Activated CD8-positive, alpha-beta memory T cell treated with anti-CD3 and anti-CD28 coated beads, Interleukin-2, amount 50 U/mL, for 4 hours (primary cell): ENCODE measurements around the gene DDX4.
"Not testable (repeated sequence)": the region's sequence is repeated elsewhere in the genome, so short reads cannot be mapped to it uniquely, and the experiment has no call there.

Experiments
- DNase-seq: peaks from one replicate; pipeline ENCODE4 v3.0.0-alpha.2; 2020

DDX4 gene

GRCh38 chr5:55731848-55732247 lies 6.0 kb upstream of the DDX4 start:
- no peak for DNase-seq

GRCh38 chr5:55732585-55732984 lies 5.3 kb upstream of the DDX4 start:
- no peak for DNase-seq

DNA sequence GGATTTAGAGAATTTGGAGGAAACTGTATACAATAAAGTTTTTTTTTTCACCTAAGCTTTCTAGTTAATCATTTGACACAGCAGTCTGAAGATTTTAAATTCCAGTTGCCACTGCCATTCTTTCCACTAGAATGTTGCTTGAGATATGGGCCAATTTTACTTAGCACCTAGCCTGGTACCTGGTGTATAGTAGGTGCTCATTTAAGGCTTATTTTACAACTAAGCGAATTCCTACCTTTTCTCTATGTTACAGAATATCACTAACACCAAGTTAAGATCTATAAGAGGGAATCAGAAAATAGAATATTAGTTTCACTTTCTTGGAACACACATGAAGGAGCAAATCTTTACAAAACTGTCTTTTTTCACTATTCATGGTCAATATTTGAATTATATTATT lies 3.2 kb upstream of the DDX4 start:
- DNase-seq: no peak

DNA sequence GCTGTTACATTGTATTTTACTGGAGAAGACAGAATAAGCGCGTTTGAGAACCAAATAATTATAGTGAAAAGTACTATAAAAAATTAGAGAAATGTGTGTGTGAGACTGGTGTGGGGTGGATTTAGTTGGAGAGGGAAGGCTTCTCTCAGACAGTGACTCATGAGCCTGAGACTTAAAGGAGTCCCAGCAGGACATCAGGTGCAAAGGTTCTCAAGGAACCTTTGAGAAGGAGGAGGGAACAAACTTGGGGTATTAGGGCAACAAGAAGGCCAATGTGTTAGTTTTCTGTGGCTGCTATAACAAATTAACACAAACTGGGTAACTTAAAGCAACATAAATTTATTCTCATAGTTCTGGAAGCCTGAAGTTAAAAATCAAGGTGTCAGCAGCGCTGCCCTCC lies 4.9 kb downstream of the DDX4 start:
- no peak for DNase-seq

- DNase-seq: no peak
These were observed 10.0 kb downstream of the DDX4 start for GRCh38 chr5:55747778-55748318.

DNA sequence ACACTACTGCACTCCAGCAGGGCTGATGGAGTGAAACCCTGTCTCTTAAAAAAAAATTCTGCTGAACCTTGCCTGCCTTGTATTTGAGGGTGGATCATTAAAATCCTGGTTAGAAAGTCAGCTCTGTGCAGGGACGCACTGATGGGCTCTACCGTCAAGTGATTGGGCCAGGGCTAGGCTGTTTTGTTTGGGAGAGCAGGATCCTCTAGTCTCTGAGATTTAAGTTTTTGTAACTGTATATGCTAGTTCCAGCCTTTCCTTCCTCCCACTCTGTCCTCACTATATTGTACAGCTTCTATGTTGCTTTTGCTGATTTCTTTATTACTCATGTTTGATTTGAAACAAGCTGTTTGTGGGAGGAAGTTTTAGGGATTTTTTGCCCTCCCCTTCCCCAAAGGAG lies 11.5 kb downstream of the DDX4 start:
- DNase-seq: no peak

DNA sequence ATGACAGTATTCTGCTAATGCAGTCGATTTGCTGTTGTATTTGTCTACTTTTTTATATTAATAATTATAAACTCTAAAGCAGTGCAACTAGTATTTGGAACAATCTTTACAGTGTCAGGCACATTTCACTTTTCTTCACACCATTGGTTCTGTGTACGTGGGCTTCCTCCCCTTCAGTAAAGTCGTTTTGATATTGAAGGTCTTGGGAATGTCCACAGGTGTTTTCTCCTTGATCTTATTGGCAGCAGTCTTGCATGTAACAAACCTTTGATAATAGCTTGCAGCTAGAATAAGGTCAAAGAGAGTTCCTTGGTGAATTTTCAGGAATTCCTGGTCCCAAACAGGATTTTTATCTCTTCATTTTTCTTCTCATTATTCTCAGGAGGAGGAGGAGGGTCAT lies 12.2 kb downstream of the DDX4 start:
- DNase-seq: no peak

DNA sequence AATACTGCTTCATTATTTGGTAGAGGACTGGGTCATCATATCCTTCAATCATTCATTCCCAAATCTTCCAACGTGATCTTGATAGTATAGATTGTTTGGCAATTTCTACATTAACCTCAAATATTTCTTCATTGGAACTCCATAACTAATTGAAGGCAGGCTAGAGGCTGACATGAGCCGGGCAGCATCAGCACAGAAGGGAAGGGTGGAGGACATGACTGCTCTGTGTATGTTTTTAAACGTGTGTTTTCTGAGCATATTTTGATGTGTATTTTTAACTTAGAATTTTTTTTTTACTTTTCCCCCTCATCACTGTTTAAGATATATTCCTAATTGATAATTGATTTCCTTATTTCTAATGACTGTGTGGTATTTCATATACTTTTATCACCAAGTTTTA lies 12.6 kb downstream of the DDX4 start:
- no peak for DNase-seq

GRCh38 chr5:55758231-55758630 lies 20.4 kb downstream of the DDX4 start:
- DNase-seq: no peak

- DNase-seq: no peak
These were observed 20.9 kb downstream of the DDX4 start for GRCh38 chr5:55758714-55759113.

- not testable (repeated sequence) for DNase-seq
These were observed 23.9 kb downstream of the DDX4 start for GRCh38 chr5:55761721-55762120.

- DNase-seq: no peak
These were observed 26.0 kb downstream of the DDX4 start for GRCh38 chr5:55763746-55764420.

- DNase-seq: no peak
These were observed 30.4 kb downstream of the DDX4 start for GRCh38 chr5:55768279-55768678.

DNA sequence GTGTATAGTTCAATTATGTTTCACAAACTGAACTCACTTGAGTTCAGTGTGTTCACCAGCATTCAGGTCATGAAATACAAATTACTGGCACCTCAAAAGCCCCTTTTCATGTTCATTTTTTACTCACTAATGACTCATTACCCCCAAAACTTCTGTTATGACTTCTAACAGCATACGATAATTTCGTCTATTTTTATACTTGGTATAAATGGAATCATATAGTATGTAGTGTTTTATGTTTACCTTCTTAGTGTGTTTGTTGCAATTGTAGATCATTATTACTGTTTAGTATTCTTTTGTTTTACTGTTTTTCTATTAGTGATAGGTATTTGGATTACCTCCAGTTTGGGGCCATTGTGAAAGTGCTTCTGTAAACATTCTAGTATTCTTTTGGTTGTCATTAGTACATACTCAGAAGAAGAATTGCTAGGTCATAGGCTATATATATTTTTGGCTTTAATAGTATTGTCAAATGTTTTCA lies 33.4 kb downstream of the DDX4 start:
- no peak for DNase-seq

- DNase-seq: no peak
These were observed 35.2 kb downstream of the DDX4 start for GRCh38 chr5:55773057-55773456.

DNA sequence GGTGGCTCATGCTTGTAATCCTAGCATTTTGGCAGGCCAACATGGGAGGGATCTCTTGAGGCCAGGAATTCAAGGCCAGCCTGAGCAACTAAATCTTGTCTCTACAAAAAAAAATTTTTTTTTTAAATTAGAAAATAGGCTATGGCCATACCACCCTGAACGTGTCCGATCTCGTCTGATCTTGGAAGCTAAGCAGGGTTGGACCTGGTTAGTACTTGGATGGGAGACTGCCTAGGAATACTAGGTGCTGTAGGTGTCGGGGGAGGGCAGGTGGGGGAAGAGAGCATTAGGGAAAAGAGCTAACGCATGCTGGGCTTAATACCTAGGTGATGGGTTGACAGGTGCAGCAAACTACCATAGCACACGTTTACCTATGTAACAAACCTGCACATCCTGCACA lies 39.5 kb downstream of the DDX4 start:
- no peak for DNase-seq

GRCh38 chr5:55800924-55801323 lies 63.1 kb downstream of the DDX4 start:
- DNase-seq: no peak

DNA sequence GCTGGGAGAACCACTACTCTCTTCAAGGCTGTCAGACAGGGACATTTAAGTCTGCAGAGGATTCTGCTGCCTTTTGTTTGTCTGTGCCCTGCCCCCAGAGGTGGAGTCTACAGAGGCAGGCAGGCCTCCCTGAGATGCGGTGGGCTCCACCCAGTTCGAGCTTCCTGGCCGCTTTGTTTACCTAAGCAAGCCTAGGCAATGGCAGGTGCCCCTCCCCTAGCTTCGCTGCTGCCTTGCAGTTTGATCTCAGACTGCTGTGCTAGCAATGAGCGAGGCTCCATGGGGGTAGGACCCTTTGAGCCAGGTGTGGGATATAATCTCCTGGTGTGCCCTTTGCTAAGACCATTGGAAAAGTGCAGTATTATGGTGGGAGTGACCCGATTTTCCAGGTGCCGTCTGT lies 71.0 kb downstream of the DDX4 start:
- DNase-seq: not testable (repeated sequence)

DNA sequence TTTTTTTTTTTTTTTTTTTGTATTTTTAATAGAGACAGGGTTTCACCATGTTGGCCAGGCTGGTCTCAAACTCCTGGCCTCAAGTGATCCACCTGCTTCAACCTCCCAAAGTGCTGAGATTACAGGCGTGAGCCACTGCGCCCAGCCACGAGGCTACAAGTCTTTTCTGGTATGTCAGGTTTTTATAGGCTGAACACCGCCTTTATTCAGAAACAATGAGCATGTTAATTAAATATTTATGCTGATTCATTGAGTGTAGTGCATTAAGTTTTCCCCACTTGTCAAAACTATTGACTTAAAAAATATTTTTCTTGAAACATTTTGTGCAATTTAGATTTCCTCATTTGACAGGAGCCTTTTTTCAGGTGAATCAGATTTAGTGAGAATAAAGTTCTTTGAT lies 78.1 kb downstream of the DDX4 start:
- not testable (repeated sequence) for DNase-seq

- no peak for DNase-seq
These were observed 78.5 kb downstream of the DDX4 start for GRCh38 chr5:55816342-55816741.

GRCh38 chr5:55817030-55817429 lies 79.2 kb downstream of the DDX4 start:
- no peak for DNase-seq

GRCh38 chr5:55820488-55820887 lies 82.6 kb downstream of the DDX4 start:
- DNase-seq: no peak

DNA sequence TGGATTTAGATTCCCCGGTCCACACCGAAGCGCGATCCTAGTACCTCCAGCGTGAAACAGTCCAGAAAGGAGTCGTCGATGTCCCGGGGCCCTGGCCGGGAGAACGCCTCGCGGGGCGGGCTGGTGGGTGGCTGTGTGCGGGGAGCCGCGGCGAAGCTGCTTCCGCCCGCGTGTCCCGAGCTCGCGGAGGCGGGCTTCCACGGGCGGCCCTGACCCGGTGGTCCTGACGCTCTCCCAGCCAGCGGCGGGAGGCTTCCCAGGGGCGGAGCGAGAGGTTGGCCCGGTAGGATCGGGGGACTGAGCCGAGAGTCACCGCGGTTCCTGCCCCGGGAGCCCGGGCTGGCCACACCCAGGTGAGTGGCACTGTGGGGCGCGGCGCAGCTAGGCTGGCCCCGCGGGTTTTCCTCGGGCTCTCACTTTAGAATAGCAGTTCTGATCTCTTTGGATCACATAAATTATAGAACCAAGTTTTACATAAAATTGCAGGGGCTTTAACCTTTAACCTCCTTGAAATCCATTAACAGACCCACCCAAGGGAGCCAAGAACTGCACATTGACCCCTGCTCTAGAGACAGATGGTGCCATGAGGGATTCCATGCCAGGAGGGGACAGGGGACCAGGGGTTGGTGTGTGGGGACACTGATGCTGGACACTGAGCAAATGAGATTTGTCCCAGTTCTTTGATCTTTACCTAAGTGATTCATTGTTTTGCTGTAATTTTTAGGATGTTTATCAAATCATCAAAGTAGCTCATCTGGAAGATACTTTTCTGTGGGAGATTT lies 84.1 kb downstream of the DDX4 start:
- no peak for DNase-seq

DNA sequence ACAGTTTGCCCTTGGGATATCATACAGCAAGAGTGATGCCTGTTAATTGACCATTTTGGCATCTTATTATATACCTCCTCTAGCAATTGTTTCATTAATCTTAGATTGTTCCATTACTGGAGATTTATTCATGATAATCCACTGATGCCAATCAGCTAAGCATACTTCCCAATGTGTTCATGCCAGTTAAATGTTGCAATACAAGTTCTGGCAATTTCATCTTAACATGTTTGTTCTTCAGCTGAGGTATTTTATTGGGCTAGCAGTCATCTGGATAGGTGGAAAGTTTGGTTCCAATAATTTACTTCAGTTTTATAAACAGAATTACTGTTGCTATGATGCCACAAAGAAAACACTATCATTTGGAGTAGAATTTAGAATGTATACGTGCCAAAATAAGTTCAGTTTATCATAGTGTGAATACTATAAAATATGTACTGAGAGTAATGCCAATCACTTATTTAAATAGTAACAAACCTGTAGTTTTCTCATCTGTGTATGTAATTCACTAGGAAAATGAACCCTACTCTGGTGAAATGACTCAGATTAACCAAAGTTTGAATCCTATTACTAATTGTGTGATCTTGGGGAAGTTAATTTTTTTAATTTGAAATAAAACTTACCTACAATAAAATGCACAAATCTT lies 85.4 kb downstream of the DDX4 start:
- no peak for DNase-seq
